GM12878 (cell line): ENCODE measurements around the gene ARIH2. TPM values are rescaled to one million over a fixed set of nuclear protein-coding genes. Genes with fewer than 3 reads are reported as not detected.

Experiments
- ATAC-seq: fragments of 200-7000 bp; cut with Tn5 transposase; 3 replicates; pipeline ENCODE4 v1.9.1; 2020; ENCODE audit warnings: mild to moderate bottlenecking, moderate library complexity
- BruUV-seq: library from RNA; stranded (reverse); fragments of 400-500 nt; replicated peaks from 2 replicates; lab custom pipeline; 2021; lab: Mats Ljungman, UMichigan
- CTCF ChIA-PET: fragments of 300-600 bp; sonication (Branson Sonifier 250); formaldehyde crosslinking; extraction: SDS; loops from one replicate; lab custom pipeline; 2021; ENCODE audit warnings: inconsistent platforms; lab: Yijun Ruan, JAX
- POLR2A ChIA-PET: fragments of 350-600 bp; formaldehyde crosslinking; extraction: SDS; loops from one replicate; lab custom pipeline; 2021; ENCODE audit warnings: inconsistent platforms; lab: Charles Lee
- RAD21 ChIA-PET: fragments of 300-600 bp; sonication (Branson Sonifier 250); formaldehyde crosslinking; loops from one replicate; lab custom pipeline; 2023; ENCODE audit warnings: antibody characterized with exemption; ENCODE audit not compliant: unreplicated experiment; lab: Charles Lee
- SMC1A ChIA-PET: fragments of 300-600 bp; sonication (Branson Sonifier 250); formaldehyde crosslinking; loops from one replicate; lab custom pipeline; 2023; ENCODE audit not compliant: unreplicated experiment, uncharacterized antibody; lab: Charles Lee
- DNase-seq: peaks from one replicate; pipeline ENCODE4 v3.0.0-alpha.2; 2011; ENCODE audit warnings: low read depth, low spot score
- FAIRE-seq: peaks from 3 replicates; lab custom pipeline; 2011; peaks lifted over from hg19 to GRCh38; lab: Jason Lieb, UNC
- H2AFZ ChIP-seq: 2 replicates; pipeline ENCODE4 v1.6.0; 2011; ENCODE audit warnings: low read depth, low read length, control low read depth; ENCODE audit not compliant: control insufficient read depth
- H3K27ac ChIP-seq: 2 replicates; pipeline ENCODE4 v1.5.1; 2011; ENCODE audit warnings: control low read depth; ENCODE audit not compliant: control insufficient read depth, insufficient read depth
- H3K27me3 ChIP-seq, 2 experiments: replicated peaks in 1 of 2; 2 replicates each; pipeline versions ENCODE4 v1.6.0 to v1.6.1; 2011; ENCODE audit warnings: low read length in 1 of 2; ENCODE audit not compliant: control insufficient read depth in 2 of 2, insufficient read depth in 2 of 2
- H3K36me3 ChIP-seq, 2 experiments: 2 replicates each; pipeline ENCODE4 v1.5.1; 2011; ENCODE audit warnings: low read length in 1 of 2; ENCODE audit not compliant: control insufficient read depth in 2 of 2, insufficient read depth in 2 of 2
- H3K4me1 ChIP-seq: 2 replicates; pipeline ENCODE4 v1.6.1; 2011; ENCODE audit warnings: mild to moderate bottlenecking, low read length, moderate library complexity, mixed read lengths; ENCODE audit not compliant: control insufficient read depth, insufficient read depth
- H3K4me2 ChIP-seq: 2 replicates; pipeline ENCODE4 v1.6.0; 2011; ENCODE audit warnings: control low read depth; ENCODE audit not compliant: control insufficient read depth, insufficient read depth
- H3K4me3 ChIP-seq: fragments of 200-600 bp; sonication (generic); 2 replicates; pipeline ENCODE4 v1.5.1; 2016
- H3K79me2 ChIP-seq: 2 replicates; pipeline ENCODE4 v1.6.0; 2011; ENCODE audit warnings: low read length; ENCODE audit not compliant: control insufficient read depth, insufficient read depth
- H3K9ac ChIP-seq: 2 replicates; pipeline ENCODE4 v1.8.0; 2011; ENCODE audit warnings: low read length, control low read depth, mixed read lengths; ENCODE audit not compliant: control insufficient read depth, insufficient read depth
- H3K9me3 ChIP-seq: replicated peaks from 3 replicates; pipeline ENCODE4 v1.5.1; 2011; ENCODE audit warnings: mild to moderate bottlenecking, low read length; ENCODE audit not compliant: control insufficient read depth, insufficient read depth
- H4K20me1 ChIP-seq: 2 replicates; pipeline ENCODE4 v1.6.0; 2011; ENCODE audit not compliant: control insufficient read depth, insufficient read depth
- BMI1 ChIP-seq: fragments of 450-650 bp; IDR thresholded peaks from 2 replicates; pipeline ENCODE4 v1.6.1; 2016; ENCODE audit warnings: mild to moderate bottlenecking, moderate library complexity, borderline replicate concordance
- CREM ChIP-seq: IDR thresholded peaks from 2 replicates; pipeline ENCODE4 v1.6.1; 2014; ENCODE audit warnings: antibody characterized with exemption, low read depth
- IRF4 ChIP-seq: IDR thresholded peaks from 2 replicates; pipeline ENCODE4 v1.6.1; 2011; ENCODE audit warnings: low read depth, low read length
- RAD21 ChIP-seq: IDR thresholded peaks from 2 replicates; pipeline ENCODE4 v1.6.1; 2011; ENCODE audit warnings: mild to moderate bottlenecking, low read depth, low read length, moderate library complexity; ENCODE audit not compliant: insufficient read depth
- RB1 ChIP-seq: fragments of 450-650 bp; formaldehyde crosslinking; IDR thresholded peaks from 2 replicates; pipeline ENCODE4 v1.6.1; 2017; ENCODE audit warnings: mild to moderate bottlenecking, borderline replicate concordance
- WGBS: methylation state at CpG from one replicate; pipeline ENCODE4 v1.1.6; 2016; ENCODE audit warnings: low lambda C conversion rate; ENCODE audit not compliant: insufficient replicate concordance, insufficient coverage; ENCODE audit errors: missing lambda C conversion rate; 5-methylcytosine and 5-hydroxymethylcytosine counted together
- in situ Hi-C: fragments of 300-500 bp; cut with MboI; formaldehyde crosslinking; loops from 9 replicates; pipeline ENCODE4 v1.14.3; 2018; ENCODE audit warnings: mixed read lengths
- intact Hi-C: fragments of 100-400 bp; cut with micrococcal nuclease; formaldehyde crosslinking; loops from one replicate; pipeline ENCODE4 v1.14.2; 2022; ENCODE audit not compliant: unreplicated experiment
- polyA plus RNA-seq, 11 experiments: library from polyadenylated mRNA; depleted of rRNA in 4 of 11; unstranded in 6 of 11; stranded (reverse) in 5 of 11; fragments of >200 nt; fragmentation: Nextera tagmentation in 4 of 11; fragmentation: Illumina TruSeq in 1 of 11; extraction: Ambion mirVana in 4 of 11; extraction: Trizol in 1 of 11; gene quantifications; 1 replicate in 1 of 11; 2 replicates in 10 of 11; pipeline versions ENCODE4 v1.2.1 to v1.2.3, GENCODE V29; 2011 to 2016; ENCODE audit warnings: inconsistent platforms in 2 of 11, missing spikeins in 2 of 11, low read depth in 1 of 11
- total RNA-seq, 4 experiments: library from RNA; depleted of rRNA in 3 of 4; stranded (reverse); fragments of >200 nt in 3 of 4; fragmentation: Illumina TruSeq in 1 of 4; extraction: Trizol in 1 of 4; gene quantifications; 2 replicates each; pipeline versions ENCODE4 v1.2.1 to v1.2.3, GENCODE V29; 2013 to 2021
- TF ChIP-seq, protein P1 (sequence below): fragments of 450-650 bp; IDR thresholded peaks from 2 replicates; pipeline ENCODE4 v1.6.1; 2018; ENCODE audit warnings: borderline replicate concordance, mild to moderate bottlenecking; ENCODE audit not compliant: partially characterized antibody
- TF ChIP-seq, protein P2 (sequence below): fragments of 450-650 bp; formaldehyde crosslinking; IDR thresholded peaks from 2 replicates; pipeline ENCODE4 v1.5.0; 2022; ENCODE audit warnings: mild to moderate bottlenecking, missing genetic modification characterization

ARIH2 gene
- total and polyA plus RNA-seq, 10 of the 15 experiments (the other 5 are each of a cell fraction or from before 2014, with no cell fraction given), result 18.7 to 74.7 (median 63.7) TPM

DNA sequence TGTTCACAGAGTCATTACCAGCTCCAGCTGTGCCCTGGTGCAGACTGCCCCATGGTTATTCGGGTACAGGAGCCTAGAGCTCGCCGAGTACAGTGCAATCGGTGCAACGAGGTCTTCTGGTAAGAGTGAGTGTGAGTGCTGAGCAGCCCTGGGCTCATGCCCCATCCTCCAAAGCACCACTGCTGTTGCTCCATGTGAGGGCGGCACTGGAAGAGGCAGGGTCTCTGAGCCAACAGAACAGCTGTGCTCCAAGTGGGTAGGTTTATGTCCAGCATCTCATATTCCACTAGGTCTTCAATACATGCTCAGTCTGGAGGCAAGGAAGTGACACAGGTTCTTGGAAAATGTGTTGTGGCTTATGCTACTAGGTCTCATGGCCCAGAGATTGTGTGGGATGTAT, 51.9 kb downstream of the ARIH2 start:
- Histone ChIP-seq H3K4me2 (no peak overlapping the region), H2AFZ (no peak overlapping the region), H3K36me3 (peaks cover 19 to 44% of the 10 kb centered on the region in 2 experiments), H3K27ac (no peak overlapping the region), H3K79me2 (no peaks in the 10 kb centered on the region), H3K4me1 (peaks cover 15% of the 10 kb centered on the region), H4K20me1 (no peaks in the 10 kb centered on the region), H3K9ac (no peak overlapping the region), H3K27me3 (no peaks in the 10 kb centered on the region), H3K9me3 (no peaks in the 10 kb centered on the region), H3K4me3 (no peak overlapping the region)
- RAD21 ChIA-PET, result no interaction called here
- 95% methylated on average over 6 of the region's 6 CpGs for WGBS
- POLR2A ChIA-PET, result interaction anchor here (0.6 kb wide), 1 partner anchor 37 kb away, joined by 3 read pairs; the partner anchor contains the start of gene WDR6
- DNase-seq (no peak), FAIRE-seq (no peak), ATAC-seq (no peak)
- in situ Hi-C loops (no loop called here), intact Hi-C loops (no loop called here)
- SMC1A ChIA-PET, result interaction anchor here (1.0 kb wide), 1 partner anchor 18 kb away, joined by 3 read pairs; no protein-coding TSS in a partner anchor
- BruUV-seq, result no TSS peak
- no peak for TF ChIP-seq RB1
- TF ChIP-seq RAD21, result no peak
- TF ChIP-seq, protein P1, sequence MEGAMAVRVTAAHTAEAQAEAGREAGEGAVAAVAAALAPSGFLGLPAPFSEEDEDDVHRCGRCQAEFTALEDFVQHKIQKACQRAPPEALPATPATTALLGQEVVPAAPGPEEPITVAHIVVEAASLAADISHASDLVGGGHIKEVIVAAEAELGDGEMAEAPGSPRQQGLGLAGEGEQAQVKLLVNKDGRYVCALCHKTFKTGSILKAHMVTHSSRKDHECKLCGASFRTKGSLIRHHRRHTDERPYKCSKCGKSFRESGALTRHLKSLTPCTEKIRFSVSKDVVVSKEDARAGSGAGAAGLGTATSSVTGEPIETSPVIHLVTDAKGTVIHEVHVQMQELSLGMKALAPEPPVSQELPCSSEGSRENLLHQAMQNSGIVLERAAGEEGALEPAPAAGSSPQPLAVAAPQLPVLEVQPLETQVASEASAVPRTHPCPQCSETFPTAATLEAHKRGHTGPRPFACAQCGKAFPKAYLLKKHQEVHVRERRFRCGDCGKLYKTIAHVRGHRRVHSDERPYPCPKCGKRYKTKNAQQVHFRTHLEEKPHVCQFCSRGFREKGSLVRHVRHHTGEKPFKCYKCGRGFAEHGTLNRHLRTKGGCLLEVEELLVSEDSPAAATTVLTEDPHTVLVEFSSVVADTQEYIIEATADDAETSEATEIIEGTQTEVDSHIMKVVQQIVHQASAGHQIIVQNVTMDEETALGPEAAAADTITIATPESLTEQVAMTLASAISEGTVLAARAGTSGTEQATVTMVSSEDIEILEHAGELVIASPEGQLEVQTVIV, result no peak
- TF ChIP-seq BMI1, result no peak
- TF ChIP-seq, protein P2, sequence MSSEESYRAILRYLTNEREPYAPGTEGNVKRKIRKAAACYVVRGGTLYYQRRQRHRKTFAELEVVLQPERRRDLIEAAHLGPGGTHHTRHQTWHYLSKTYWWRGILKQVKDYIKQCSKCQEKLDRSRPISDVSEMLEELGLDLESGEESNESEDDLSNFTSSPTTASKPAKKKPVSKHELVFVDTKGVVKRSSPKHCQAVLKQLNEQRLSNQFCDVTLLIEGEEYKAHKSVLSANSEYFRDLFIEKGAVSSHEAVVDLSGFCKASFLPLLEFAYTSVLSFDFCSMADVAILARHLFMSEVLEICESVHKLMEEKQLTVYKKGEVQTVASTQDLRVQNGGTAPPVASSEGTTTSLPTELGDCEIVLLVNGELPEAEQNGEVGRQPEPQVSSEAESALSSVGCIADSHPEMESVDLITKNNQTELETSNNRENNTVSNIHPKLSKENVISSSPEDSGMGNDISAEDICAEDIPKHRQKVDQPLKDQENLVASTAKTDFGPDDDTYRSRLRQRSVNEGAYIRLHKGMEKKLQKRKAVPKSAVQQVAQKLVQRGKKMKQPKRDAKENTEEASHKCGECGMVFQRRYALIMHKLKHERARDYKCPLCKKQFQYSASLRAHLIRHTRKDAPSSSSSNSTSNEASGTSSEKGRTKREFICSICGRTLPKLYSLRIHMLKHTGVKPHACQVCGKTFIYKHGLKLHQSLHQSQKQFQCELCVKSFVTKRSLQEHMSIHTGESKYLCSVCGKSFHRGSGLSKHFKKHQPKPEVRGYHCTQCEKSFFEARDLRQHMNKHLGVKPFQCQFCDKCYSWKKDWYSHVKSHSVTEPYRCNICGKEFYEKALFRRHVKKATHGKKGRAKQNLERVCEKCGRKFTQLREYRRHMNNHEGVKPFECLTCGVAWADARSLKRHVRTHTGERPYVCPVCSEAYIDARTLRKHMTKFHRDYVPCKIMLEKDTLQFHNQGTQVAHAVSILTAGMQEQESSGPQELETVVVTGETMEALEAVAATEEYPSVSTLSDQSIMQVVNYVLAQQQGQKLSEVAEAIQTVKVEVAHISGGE (CRISPR knock-in tag), result no peak
- TF ChIP-seq IRF4, result no peak
- no peak for TF ChIP-seq CREM
- CTCF ChIA-PET, result interaction anchor here (1.1 kb wide), 2 partner anchors 19 to 124 kb away, joined by 3 to 4 read pairs; partner anchors contain the start of gene QRICH1
